Lung microvascular endothelial cell (primary cell): ENCODE measurements around the gene TSPAN14. TPM values are rescaled to one million over a fixed set of nuclear protein-coding genes. Genes with fewer than 3 reads are reported as not detected.
"Not testable (repeated sequence)": the region's sequence is repeated elsewhere in the genome, so short reads cannot be mapped to it uniquely, and the experiment has no call there.

ENCODE experiments used
- DNase-seq, 2 donors: peaks; one replicate each; pipeline versions ENCODE4 v3.0.0 to v3.0.0-alpha.2; 2010; ENCODE audit warnings: low read depth in 2 of 2
- total RNA-seq: library from RNA; depleted of rRNA; stranded (reverse); fragments of >200 nt; gene quantifications from 2 replicates; pipeline ENCODE4 v1.2.1, GENCODE V29; 2014

TSPAN14 gene
- total RNA-seq, 1 donor from 2014 or later = 60.9 TPM

DNA sequence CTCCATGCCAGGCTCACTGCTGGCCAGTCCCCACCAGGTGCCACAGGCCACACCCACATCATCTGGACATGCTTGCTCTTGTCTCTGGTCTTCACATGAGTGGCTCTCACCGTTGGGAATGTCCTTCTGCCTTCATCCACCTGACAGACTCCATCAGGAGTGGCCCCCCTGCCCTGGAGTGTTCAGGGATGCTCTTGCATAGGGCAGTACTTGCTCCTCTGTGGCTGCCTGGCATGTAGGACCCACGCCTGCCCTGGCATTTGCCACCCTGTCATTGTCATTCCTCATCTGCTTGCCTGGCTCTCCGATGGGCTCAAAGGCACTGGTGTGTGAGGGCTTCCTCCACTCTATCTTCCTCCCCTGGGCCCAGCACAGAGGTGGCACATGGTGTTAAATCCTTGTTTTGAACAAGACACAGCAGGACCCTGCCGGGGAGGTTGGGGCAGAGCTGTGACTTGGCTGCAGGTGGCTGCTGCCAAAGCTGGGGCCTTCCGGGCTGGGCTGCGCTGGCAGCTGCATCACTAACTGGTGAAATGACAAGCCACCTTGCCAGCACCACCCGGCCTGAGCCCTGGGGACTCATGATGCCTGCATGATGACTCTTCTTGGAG lies 85.4 kb downstream of the TSPAN14 start:
- DNase-seq = no peak

DNA sequence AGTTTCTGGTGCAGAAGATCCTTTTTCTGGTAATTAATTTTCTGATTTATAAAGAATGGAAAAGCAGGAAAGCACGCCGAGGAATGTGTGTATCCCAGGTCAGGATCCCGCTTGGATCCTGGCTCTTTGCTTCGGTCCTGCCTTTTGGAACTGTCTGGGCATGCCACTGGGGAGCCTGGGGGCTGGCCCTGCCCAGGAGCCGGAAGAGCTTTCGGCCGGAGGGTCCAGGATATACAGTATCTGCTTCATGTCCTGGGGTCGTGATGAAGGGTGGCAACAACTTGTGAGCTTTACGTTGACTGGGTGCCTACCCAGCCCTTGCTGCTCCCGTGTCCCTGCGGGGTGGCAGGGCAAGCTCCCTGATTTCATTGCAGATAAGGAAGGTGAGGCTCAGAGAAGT lies 86.0 kb downstream of the TSPAN14 start:
- DNase-seq = no peak

DNA sequence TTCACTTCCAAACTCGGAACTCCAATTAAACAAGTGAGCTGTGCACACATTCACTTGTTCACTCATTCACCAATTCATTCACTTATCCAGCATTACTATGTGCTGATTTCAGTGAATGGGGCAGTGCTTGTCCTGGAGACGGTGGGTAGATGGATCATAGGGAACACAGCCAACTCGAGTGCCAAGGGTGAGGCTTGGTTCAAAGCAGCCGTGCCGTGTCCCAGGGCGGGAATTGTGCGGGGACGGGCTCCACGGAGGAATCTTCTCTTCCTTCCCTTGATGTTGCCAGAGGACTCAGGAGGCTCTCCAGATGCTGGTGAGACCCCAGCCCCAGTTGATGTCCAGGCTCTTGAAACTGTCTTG lies 86.5 kb downstream of the TSPAN14 start:
- DNase-seq = no peak

DNA sequence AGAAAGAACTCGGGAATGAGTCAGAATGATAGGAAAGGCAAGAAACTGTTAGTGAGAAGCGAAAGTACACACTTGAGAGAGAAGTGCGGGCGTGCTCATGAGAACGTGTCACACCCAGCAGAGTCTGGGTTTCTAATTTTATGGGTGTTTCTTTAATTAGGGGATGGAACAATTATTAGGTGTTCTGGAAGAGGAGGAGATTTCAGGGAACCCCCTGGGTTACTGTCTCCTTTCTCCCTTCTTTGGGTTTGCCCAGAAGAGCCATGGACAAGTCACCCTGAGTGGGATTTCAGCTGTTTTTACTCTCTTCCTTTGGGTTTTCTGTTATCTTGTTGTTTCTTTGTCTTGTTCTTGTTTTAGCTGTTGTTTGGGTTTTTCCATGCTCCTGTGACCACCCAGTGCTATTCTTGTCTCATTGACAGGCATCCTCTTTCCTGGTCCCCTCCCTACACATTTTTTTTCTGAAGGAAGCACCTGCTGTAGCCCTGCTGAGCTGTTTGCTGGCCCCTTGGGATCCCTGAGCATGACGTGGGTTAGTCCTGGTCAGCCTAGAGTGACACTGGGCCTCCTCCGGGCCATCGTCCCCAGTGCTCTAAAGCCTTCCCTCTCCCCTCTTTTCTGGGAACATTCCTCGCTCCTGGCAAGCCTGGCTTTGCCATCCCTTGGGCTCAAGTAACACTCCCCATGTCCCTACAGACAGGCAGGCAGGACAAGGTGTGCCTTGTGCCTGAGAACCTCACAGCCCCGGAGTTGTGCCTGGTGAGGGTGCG lies 87.1 kb downstream of the TSPAN14 start:
- peak; percentile 60 to 88 for DNase-seq

DNA sequence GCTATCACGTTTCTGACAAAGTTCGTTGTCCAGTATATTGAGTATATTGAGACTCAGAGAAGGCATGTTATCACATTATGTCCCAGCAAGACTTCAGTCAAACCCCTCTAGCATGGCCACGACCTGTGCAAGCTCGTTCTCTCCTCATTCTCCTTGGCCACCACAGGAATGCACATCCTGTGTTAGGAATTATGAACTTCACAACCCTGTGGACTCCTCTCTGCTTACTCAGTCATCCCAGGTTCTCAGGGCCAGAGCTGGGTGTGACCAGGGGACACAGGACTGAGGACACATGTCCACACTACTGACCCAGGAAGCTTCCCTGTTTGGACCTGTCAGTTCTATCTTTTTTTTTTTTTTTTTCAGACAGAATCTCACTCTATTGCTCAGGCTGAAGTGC lies 87.9 kb downstream of the TSPAN14 start:
- no peak for DNase-seq

DNA sequence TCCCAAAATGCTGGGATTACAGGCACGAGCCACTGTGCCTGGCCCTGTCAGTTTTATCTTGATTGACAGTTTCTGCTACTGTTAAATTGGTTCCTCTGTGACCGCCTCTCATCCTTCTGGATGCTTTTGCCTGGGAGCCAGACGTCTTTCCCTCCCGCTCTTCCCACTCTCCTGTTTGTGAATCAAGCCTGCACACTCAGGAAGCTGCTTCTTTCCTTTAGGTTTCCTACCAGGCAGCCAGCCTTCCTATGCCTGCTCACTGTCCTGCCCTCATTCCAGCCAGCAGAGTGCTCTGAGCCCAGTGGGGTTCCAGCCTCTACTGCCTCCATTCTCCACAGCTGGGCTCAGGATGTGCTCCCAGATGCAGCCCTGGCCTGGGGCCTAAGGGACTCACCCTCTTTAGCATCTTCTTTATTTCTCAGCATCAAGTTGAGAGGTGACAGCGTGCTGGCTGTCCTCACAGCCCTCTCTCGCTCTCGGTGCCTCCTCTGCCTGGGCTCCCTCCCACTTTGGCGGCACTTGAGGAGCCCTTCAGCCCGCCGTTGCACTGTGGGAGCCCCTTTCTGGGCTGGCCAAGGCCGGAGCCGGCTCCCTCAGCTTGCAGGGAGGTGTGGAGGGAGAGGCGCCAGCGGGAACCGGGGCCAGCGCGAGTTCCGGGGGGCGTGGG lies 88.7 kb downstream of the TSPAN14 start:
- DNase-seq = no peak

DNA sequence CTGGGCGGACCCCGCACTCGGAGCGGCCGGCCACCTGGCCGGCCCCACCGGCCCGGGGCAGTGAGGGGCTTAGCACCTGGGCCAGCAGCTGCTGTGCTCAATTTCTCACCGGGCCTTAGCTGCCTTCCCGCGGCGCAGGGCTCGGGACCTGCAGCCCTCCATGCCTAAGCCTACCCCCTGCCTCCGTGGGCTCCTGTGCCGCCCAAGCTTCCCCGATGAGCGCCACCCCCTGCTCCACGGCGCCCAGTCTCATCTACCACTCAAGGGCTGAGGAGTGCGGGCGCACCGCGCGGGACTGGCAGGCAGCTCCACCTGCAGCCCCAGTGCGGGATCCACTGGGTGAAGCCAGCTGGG lies 89.2 kb downstream of the TSPAN14 start:
- DNase-seq = not testable (repeated sequence)

DNA sequence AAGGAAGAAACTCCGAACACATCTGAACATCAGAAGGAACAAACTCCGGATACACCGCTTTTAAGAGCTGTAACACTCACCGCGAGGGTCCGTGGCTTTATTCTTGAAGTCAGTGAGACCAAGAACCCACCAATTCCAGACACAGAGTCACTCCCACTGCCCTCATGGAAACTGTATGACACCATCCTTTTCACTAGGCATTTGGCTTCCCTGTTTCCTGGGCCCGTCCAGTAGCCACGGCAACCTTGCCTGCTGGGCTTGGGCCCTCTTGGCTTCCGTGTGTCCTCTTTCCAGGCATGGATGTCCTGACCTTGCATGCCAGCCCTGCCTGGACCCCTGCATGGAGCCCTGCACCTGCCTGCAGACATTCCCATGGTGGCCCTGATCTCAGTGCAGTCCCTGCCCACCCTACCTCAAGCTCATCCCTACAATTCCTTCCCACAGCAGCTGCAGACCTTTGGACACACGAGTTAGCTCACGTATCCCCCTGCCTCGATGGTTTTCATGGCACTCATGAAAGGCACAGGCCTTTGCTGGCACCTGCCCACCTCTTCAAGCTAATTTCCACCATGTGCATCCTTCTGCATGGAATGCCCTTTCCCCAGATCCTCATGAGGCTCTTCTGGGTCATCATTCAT lies 90.3 kb downstream of the TSPAN14 start:
- no peak for DNase-seq

DNA sequence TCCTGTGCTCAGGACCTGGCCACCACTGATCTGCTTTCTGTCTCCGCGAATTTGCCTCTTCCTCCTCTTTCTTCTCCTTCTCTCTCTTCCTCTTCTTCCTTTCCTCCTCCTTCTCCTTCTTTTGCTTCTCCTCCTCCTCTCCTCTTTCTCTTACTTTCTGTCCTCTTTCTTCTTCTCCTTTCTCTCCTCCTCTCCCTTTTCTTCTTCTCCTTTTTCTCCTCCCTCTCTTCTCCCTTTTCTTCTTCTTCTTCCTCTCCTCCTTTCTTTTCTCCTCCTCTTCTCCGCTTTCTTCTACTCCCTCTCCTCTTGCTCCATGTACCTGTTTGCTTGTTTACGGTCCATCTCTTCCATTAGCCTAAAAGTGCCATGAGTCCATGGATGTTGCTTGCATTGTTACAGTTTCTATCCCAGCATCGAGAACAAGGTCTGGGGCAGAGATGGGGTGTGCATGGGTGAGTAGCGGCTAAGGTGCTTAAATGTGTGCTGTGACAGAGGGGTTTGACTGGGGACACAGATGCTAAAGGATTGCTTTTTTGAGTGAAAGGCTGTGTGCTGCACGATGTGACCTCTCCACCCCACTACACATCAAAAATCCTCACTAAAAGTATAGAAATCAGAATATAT lies 91.3 kb downstream of the TSPAN14 start:
- DNase-seq = no peak

DNA sequence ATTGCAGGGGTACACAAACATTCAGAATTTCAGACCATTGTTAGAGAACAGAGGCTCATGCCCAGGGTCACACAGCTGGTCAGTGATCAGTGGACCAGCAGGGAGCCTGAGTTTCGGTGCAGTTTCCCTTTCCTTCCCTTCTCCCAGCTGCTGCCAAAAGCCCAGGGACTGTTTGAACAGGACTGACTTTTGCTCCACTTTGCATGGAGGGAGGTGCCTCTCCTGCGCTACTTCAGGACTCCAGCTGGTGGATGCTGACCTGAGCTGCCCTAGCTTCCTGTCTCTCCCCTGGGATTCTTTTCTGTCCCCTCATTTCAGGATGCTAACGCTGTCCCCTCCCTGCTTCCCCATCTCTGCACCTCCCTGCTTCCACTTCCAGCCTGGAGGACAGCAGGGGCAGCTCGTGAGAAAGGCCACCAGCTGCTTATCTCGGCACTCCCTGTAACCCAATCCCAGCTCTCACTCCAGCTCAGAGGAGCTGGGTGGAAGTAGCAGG lies 98.1 kb downstream of the TSPAN14 start:
- peak in 1 of 2 donors; percentile 68 for DNase-seq

DNA sequence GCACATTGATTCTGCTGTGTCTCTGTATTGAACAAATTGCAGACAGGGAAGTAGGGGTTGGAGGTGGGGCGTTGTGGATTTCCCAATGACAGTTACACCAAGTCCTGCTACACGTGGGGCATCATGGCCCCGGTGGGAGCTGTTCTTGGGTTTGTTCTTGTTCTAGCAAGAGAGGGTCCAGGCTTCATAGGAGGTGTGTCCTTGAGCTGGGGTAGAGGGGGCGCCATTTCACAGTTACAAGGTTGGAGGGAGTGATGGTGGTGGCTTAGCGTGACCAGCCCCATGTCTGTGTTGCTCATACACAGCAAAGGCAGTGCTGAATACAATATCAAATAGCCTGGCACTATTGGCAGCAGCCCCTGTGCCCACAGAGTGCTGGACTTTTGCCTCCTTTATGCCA lies 99.3 kb downstream of the TSPAN14 start:
- no peak for DNase-seq

DNA sequence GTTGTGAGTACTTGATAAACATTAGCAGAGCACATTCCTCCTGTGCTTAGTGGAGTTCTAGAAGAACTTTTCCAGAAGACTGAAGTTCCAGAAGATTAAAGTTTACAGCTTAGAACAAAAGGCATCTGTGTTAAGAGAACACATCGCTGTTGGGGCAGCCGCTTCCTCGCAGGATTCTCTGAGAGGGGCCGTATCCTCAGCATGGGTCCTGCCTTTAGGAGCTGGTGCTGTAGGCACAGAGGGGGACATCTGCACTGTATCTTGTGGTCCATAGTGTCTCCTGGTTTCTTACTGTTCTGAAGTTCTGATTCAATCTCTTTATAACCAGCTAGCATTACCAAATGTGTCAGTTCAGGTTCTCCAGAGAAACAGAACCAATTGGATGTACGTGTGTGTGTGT lies 99.9 kb downstream of the TSPAN14 start:
- DNase-seq = no peak

DNA sequence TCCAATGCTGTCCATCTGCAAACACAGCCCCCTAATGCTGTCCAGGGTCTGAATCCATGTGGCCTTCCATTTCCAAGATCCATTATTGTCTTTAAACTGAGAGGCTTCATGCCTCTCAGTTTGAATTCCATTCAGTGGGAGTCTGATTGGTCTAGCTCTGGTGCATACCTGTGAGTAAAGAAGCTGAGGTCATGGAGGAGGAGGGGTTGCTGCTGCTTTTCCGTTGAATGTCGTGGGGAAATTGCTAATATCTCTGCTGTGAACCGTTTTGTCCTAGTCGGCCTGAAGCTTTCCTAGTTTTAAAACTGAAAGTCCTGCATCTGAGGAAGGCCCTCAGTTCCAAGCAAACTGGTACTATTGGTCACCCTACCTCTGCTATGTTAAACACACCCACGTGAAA lies 101.3 kb downstream of the TSPAN14 start:
- DNase-seq = no peak

DNA sequence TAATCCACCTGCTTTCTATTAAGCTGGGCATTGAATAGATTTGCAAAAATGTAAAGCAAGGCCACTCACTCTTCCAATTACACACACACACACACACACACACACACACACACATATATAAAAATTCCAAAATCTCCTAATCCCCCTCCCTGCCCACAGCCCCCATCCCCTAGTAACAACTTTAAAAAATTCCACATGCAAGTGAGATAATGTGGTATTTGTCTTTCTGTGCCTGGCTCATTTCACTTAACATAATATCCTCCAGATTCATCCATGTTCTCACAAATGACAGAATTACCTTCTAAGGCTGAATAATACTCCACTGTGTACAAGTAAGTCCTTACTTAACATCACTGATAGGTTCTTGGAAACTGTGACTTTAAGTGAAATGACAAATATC lies 107.8 kb downstream of the TSPAN14 start:
- no peak for DNase-seq

DNA sequence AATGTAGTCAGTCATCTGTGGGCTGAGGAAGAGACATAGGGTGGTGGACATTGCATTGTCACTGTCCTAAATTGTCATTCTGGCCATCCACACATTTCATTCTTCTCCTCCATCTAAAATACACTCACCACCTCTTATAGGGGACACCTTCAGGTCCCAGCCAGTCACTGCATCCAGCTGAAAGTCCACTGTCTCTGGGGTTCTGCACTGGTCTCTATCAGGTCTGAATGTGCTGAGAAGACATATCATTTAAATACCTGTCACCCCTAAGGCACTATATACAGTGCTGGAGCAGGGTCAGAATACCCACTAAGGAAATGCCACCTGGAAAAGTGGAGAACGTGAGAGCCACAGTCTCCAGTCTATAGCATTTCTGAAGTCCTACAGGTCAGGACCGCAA lies 113.2 kb downstream of the TSPAN14 start:
- DNase-seq = no peak

DNA sequence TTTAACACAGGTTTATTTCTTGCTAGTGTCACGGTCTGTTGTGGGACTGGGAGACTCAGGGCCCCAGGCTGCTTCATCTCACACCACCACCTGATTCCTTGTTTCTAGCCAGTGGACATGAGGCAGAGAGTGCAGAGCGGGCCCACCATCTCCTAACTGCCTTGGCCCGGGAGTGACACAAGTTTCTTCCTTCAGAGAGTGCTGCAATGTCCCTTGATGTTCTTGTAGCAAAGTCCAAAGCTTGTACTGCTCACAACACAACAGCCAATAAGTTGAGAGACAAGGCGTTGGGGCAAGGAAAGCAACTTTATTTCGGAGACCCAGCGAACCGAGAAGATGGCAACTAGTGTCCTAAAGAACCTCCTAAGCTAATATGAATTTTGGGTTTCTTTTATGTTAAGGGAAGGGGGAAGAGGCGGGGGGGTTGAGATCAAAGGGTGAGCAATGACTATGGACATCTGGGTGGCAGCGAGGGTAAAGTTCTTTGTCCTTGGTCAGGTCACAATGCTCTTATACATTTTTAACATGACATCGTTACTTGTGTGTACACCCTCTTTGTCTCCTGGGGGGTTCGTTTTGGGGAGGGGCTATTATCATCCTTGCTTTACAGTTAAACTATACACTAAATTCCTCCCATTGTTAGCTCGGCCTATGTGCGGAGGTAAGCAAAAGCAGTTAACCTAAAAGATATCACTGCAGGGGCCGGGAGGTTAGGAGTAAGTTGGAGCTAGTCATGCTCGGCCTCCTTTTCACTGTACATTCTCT lies 115.2 kb downstream of the TSPAN14 start:
- no peak for DNase-seq

DNA sequence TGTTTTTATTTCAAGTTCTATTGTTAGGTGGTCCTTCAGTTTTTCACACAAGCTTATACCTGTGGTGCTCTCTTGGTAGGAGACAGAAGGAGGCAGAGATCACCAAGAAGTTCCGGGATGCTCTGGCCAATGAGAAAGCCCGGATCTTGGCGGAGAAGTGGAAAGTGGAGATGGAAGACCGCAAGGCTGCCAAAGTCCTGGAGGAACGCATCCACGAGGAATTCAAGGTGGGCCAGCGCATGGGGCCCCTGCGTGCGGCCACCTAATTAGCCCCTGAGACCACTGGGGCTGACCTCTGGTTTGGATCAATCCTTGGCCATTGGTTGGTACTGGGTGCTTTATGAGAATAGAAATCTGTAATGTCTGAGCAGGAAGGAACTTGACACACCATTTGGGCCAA lies 117.2 kb downstream of the TSPAN14 start:
- DNase-seq = no peak

DNA sequence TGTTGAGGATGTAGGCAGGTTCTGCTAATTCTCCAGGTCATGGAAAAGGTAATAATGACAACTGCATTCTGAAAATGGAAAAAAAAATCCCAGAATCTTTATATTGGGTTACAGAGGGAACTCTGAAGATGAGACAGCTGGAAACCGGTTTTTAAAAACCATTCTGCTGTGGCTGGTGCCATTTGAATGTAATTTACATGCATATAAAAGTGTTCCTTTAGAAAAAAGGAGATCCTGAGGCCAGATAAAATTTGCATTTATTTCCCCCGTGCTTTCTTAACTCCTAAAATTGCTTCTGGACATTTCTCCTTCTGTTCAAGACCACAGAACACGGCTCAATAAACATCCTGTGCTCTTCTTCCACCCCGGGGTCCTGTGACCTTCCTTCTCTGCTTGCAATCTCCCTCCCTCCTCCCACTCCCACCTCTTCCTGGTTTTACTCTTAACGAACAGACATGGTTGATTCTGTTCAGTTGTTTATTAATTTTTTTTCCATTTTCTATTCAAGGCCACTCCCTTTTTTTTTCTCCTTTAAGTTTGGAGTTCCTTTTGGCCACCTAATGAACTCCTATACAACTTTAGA lies 125.2 kb downstream of the TSPAN14 start:
- DNase-seq = no peak

DNA sequence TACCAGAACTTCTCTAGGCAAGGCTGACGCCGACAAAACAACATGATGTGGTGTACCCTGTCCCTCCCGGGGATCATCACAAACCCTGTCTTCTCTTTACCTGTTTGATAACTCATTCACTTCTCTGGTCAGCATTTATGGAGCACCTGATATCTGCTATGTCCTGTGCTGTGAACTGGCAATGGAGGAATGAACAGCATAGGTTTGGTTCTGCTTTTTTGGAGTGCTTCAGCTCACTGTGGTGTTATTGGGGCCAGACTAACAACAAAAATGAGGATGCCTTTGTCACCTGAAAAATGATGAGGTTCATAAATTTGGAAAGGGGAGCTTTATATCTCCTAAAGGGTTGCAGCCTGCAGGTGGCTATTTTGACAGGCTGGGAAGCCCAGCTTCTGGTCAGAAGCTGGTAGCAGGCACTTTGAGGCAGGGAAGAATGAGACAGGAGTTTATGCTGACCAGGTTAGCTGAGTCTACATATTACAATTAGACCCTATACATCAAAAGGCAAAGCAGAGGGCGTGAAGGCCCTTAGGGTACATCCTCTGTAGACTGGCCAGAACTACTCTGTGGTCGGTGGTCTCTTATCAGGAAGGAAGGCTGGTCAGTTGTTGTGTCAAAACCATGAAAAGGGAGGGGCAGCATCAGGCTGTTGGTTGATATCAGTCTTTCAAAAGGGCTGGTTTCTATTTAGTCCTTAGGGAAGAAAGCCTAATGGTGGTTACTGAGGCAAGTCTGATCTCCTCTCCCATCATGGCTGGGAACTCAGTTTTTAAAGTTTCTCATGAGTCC lies 125.9 kb downstream of the TSPAN14 start:
- no peak for DNase-seq
